ENCODE data around the gene ATP11A.

The ATP11A gene

GRCh38 chr13:112891477-112892401, 201.9 kb downstream of the ATP11A start:
- H3K27ac ChIP-seq (ENCODE audit: low read length), result no peak overlapping the region
- peak overlapping the region; percentile 66 for H3K4me3 ChIP-seq (ENCODE audit: low read length)
- peaks cover 26% of the 10 kb centered on the region for H3K4me1 ChIP-seq (ENCODE audit: insufficient read depth, low read length)
- H3K9me3 ChIP-seq (ENCODE audit: insufficient read depth, low read depth, low read length), result no peaks in the 10 kb centered on the region
- H3K27me3 ChIP-seq (ENCODE audit: insufficient read depth, low read length), result peaks cover 73% of the 10 kb centered on the region
- peak overlapping the region; percentile 65 for H3K9ac ChIP-seq (ENCODE audit: low read depth, low read length)
- H3K36me3 ChIP-seq (ENCODE audit: insufficient read depth, low read depth, low read length), result no peaks in the 10 kb centered on the region

- H3K9me3 ChIP-seq (ENCODE audit: insufficient read depth, low read depth, low read length), result no peaks in the 10 kb centered on the region
- peak overlapping the region; percentile 65; the same call in 1 of the 2 replicates for H3K9ac ChIP-seq (ENCODE audit: low read depth, low read length)
- peak overlapping the region; percentile 66; the same call in 1 of the 2 replicates for H3K4me3 ChIP-seq (ENCODE audit: low read length)
- peaks cover 73% of the 10 kb centered on the region for H3K27me3 ChIP-seq (ENCODE audit: insufficient read depth, low read length)
- no peak overlapping the region for H3K27ac ChIP-seq (ENCODE audit: low read length)
- no peaks in the 10 kb centered on the region for H3K36me3 ChIP-seq (ENCODE audit: insufficient read depth, low read depth, low read length)
- peaks cover 26% of the 10 kb centered on the region for H3K4me1 ChIP-seq (ENCODE audit: insufficient read depth, low read length)
These were observed 202.8 kb downstream of the ATP11A start for GRCh38 chr13:112892426-112893206.

GRCh38 chr13:112893207-112893569, 203.3 kb downstream of the ATP11A start:
- Histone ChIP-seq H3K9me3 (ENCODE audit: insufficient read depth, low read depth, low read length) (no peaks in the 10 kb centered on the region), H3K27ac (ENCODE audit: low read length) (peak overlapping the region; percentile 1), H3K9ac (ENCODE audit: low read depth, low read length) (peak overlapping the region; percentile 65; the same call in 1 of the 2 replicates), H3K27me3 (ENCODE audit: insufficient read depth, low read length) (peaks cover 69% of the 10 kb centered on the region), H3K4me3 (ENCODE audit: low read length) (peak overlapping the region; percentile 66; the same call in 1 of the 2 replicates), H3K4me1 (ENCODE audit: insufficient read depth, low read length) (peaks cover 26% of the 10 kb centered on the region), H3K36me3 (ENCODE audit: insufficient read depth, low read depth, low read length) (no peaks in the 10 kb centered on the region)

- Histone ChIP-seq H3K4me1 (ENCODE audit: insufficient read depth, low read length) (peaks cover 26% of the 10 kb centered on the region), H3K9ac (ENCODE audit: low read depth, low read length) (peak overlapping the region; percentile 65; the same call in 1 of the 2 replicates), H3K27ac (ENCODE audit: low read length) (peak overlapping the region; percentile 1), H3K27me3 (ENCODE audit: insufficient read depth, low read length) (peaks cover 67% of the 10 kb centered on the region), H3K9me3 (ENCODE audit: insufficient read depth, low read depth, low read length) (no peaks in the 10 kb centered on the region), H3K36me3 (ENCODE audit: insufficient read depth, low read depth, low read length) (no peaks in the 10 kb centered on the region), H3K4me3 (ENCODE audit: low read length) (peak overlapping the region; percentile 66; the same call in 1 of the 2 replicates)
These were observed 204.0 kb downstream of the ATP11A start for GRCh38 chr13:112893570-112894422.

- H3K9ac ChIP-seq (ENCODE audit: low read depth, low read length), result 0 out of 2 replicates have a peak overlapping the region, but pooled peaks have one; percentile 45
- peaks cover 62% of the 10 kb centered on the region for H3K27me3 ChIP-seq (ENCODE audit: insufficient read depth, low read length)
- H3K27ac ChIP-seq (ENCODE audit: low read length), result no peak overlapping the region
- H3K9me3 ChIP-seq (ENCODE audit: insufficient read depth, low read depth, low read length), result no peaks in the 10 kb centered on the region
- peaks cover 26% of the 10 kb centered on the region for H3K4me1 ChIP-seq (ENCODE audit: insufficient read depth, low read length)
- peak overlapping the region; percentile 74 for H3K4me3 ChIP-seq (ENCODE audit: low read length)
- H3K36me3 ChIP-seq (ENCODE audit: insufficient read depth, low read depth, low read length), result no peaks in the 10 kb centered on the region
These were observed 204.5 kb downstream of the ATP11A start for GRCh38 chr13:112894423-112894672.

GRCh38 chr13:112894673-112895481, 205.0 kb downstream of the ATP11A start:
- Histone ChIP-seq H3K27ac (ENCODE audit: low read length) (no peak overlapping the region), H3K4me1 (ENCODE audit: insufficient read depth, low read length) (peaks cover 26% of the 10 kb centered on the region), H3K9me3 (ENCODE audit: insufficient read depth, low read depth, low read length) (no peaks in the 10 kb centered on the region), H3K27me3 (ENCODE audit: insufficient read depth, low read length) (peaks cover 56% of the 10 kb centered on the region), H3K4me3 (ENCODE audit: low read length) (peak overlapping the region; percentile 74), H3K9ac (ENCODE audit: low read depth, low read length) (peak overlapping the region; percentile 45; the same call in 1 of the 2 replicates), H3K36me3 (ENCODE audit: insufficient read depth, low read depth, low read length) (no peaks in the 10 kb centered on the region)

GRCh38 chr13:112895521-112896465, 206.0 kb downstream of the ATP11A start:
- Histone ChIP-seq H3K27ac (ENCODE audit: low read length) (no peak overlapping the region), H3K9me3 (ENCODE audit: insufficient read depth, low read depth, low read length) (no peaks in the 10 kb centered on the region), H3K36me3 (ENCODE audit: insufficient read depth, low read depth, low read length) (no peaks in the 10 kb centered on the region), H3K4me3 (ENCODE audit: low read length) (peak overlapping the region; percentile 74), H3K27me3 (ENCODE audit: insufficient read depth, low read length) (peaks cover 47% of the 10 kb centered on the region), H3K9ac (ENCODE audit: low read depth, low read length) (no peak overlapping the region), H3K4me1 (ENCODE audit: insufficient read depth, low read length) (peaks cover 26% of the 10 kb centered on the region)

- Histone ChIP-seq H3K9ac (ENCODE audit: low read depth, low read length) (no peak overlapping the region), H3K27ac (ENCODE audit: low read length) (no peak overlapping the region), H3K4me3 (ENCODE audit: low read length) (no peak overlapping the region), H3K9me3 (ENCODE audit: insufficient read depth, low read depth, low read length) (no peaks in the 10 kb centered on the region), H3K4me1 (ENCODE audit: insufficient read depth, low read length) (peaks cover 24% of the 10 kb centered on the region), H3K36me3 (ENCODE audit: insufficient read depth, low read depth, low read length) (no peaks in the 10 kb centered on the region), H3K27me3 (ENCODE audit: insufficient read depth, low read length) (peaks cover 35% of the 10 kb centered on the region)
These were observed 207.1 kb downstream of the ATP11A start for GRCh38 chr13:112896736-112897602.

- no peak overlapping the region for H3K9ac ChIP-seq (ENCODE audit: low read depth, low read length)
- H3K27me3 ChIP-seq (ENCODE audit: insufficient read depth, low read length), result peaks cover 29% of the 10 kb centered on the region
- no peaks in the 10 kb centered on the region for H3K9me3 ChIP-seq (ENCODE audit: insufficient read depth, low read depth, low read length)
- no peak overlapping the region for H3K27ac ChIP-seq (ENCODE audit: low read length)
- peaks cover 23% of the 10 kb centered on the region for H3K4me1 ChIP-seq (ENCODE audit: insufficient read depth, low read length)
- no peak overlapping the region for H3K4me3 ChIP-seq (ENCODE audit: low read length)
- H3K36me3 ChIP-seq (ENCODE audit: insufficient read depth, low read depth, low read length), result no peaks in the 10 kb centered on the region; the same call in 1 of the 2 replicates
These were observed 207.7 kb downstream of the ATP11A start for GRCh38 chr13:112897603-112897955.
